Activated B cell treated with CpG ODN at 0.5 μM for 24 hours (primary cell): ENCODE data around the gene DAD1. TPM values are rescaled to one million over a fixed set of nuclear protein-coding genes. Genes with fewer than 3 reads are reported as not detected.

Experiments used
- ATAC-seq: fragments of 200-7000 bp; cut with Tn5 transposase; one replicate; pipeline ENCODE4 v1.10.0; 2021; ENCODE audit warnings: low read depth, mild to moderate bottlenecking, moderate library complexity
- CTCF ChIA-PET: fragments of 350-600 bp; sonication (Branson Sonifier 250); formaldehyde crosslinking; loops from one replicate; lab custom pipeline; 2021; ENCODE audit warnings: antibody characterized with exemption; lab: Charles Lee
- POLR2A ChIA-PET: fragments of 350-600 bp; sonication (Branson Sonifier 250); formaldehyde crosslinking; loops from one replicate; lab custom pipeline; 2021; ENCODE audit warnings: antibody characterized with exemption; lab: Charles Lee
- DNase-seq: peaks from one replicate; pipeline ENCODE4 v3.0.0; 2022
- H3K27ac Mint-ChIP-seq: one replicate; pipeline ENCODE4 v1.8.0; 2020; ENCODE audit warnings: mixed read lengths
- H3K27me3 Mint-ChIP-seq: one replicate; pipeline ENCODE4 v1.8.0; 2021; ENCODE audit warnings: mixed read lengths
- H3K36me3 Mint-ChIP-seq: one replicate; pipeline ENCODE4 v1.8.0; 2021; ENCODE audit warnings: low read depth, mixed read lengths
- H3K4me1 Mint-ChIP-seq: one replicate; pipeline ENCODE4 v1.8.0; 2021; ENCODE audit warnings: mixed read lengths
- H3K4me3 Mint-ChIP-seq: one replicate; pipeline ENCODE4 v1.8.0; 2020; ENCODE audit warnings: mild to moderate bottlenecking, mixed read lengths
- H3K9me3 Mint-ChIP-seq: one replicate; pipeline ENCODE4 v1.8.0; 2020; ENCODE audit warnings: mixed read lengths
- CTCF ChIP-seq: fragments of 200-600 bp; IDR thresholded peaks from one replicate; pipeline ENCODE4 v1.8.0; 2022; ENCODE audit warnings: antibody characterized with exemption, mild to moderate bottlenecking
- intact Hi-C: fragments of 100-400 bp; cut with micrococcal nuclease; formaldehyde crosslinking; loops from one replicate; pipeline ENCODE4 v1.15.1; 2024
- total RNA-seq: library from RNA; stranded (reverse); gene quantifications from 2 replicates; pipeline ENCODE4 v1.2.3, GENCODE V29; 2022

DAD1 gene
- total RNA-seq, 1 donor from 2014 or later: 123 TPM

GRCh38 chr14:22597265-22597664, 8.2 kb upstream of the DAD1 start:
- no peak for DNase-seq

GRCh38 chr14:22596354-22596879, 7.4 kb upstream of the DAD1 start:
- ATAC-seq (no peak), DNase-seq (no peak)
- ChIA-PET CTCF (no interaction called here), POLR2A (interaction anchor here (0.6 to 1.1 kb wide), 2 partner anchors 210 to 292 kb away, joined by 3 to 5 read pairs; no protein-coding TSS in a partner anchor)
- Mint-ChIP-seq H3K9me3 (no peaks in the 10 kb centered on the region), H3K27ac (no peak overlapping the region), H3K36me3 (peaks cover 7% of the 10 kb centered on the region), H3K27me3 (peaks cover 2% of the 10 kb centered on the region), H3K4me1 (peaks cover 28% of the 10 kb centered on the region), H3K4me3 (peak overlapping the region; percentile 11)
- no peak for TF ChIP-seq CTCF
- intact Hi-C loops: no loop called here

More at GRCh38 chr14:22597265-22597664, 8.2 kb upstream of the DAD1 start:
- Mint-ChIP-seq H3K27ac (no peak overlapping the region), H3K36me3 (peaks cover 13% of the 10 kb centered on the region), H3K27me3 (peaks cover 2% of the 10 kb centered on the region), H3K9me3 (no peaks in the 10 kb centered on the region), H3K4me3 (peak overlapping the region; percentile 95), H3K4me1 (peaks cover 28% of the 10 kb centered on the region)
- POLR2A ChIA-PET: interaction anchor here (0.9 to 2.1 kb wide), 4 partner anchors 8 to 291 kb away, joined by 4 to 40 read pairs (median 6); partner anchors contain the start of gene DAD1
- intact Hi-C loops: no loop called here
- CTCF ChIA-PET: interaction anchor here (2.1 kb wide), 1 partner anchor 8 kb away, joined by 14 read pairs; the partner anchor contains the start of gene DAD1
- TF ChIP-seq CTCF: no peak
- no peak for ATAC-seq

- DNase-seq: no peak
- TF ChIP-seq CTCF: no peak
- ATAC-seq: no peak
- Mint-ChIP-seq H3K9me3 (no peaks in the 10 kb centered on the region), H3K27ac (no peak overlapping the region), H3K27me3 (peaks cover 2% of the 10 kb centered on the region), H3K4me3 (no peak overlapping the region), H3K4me1 (peaks cover 27% of the 10 kb centered on the region), H3K36me3 (peaks cover 9% of the 10 kb centered on the region)
- ChIA-PET CTCF (no interaction called here), POLR2A (no interaction called here)
- intact Hi-C loops: loop anchor here (5.0 kb wide), 1 partner anchor 58 kb away; no protein-coding TSS in a partner anchor
Measured at GRCh38 chr14:22594156-22594716, 5.2 kb upstream of the DAD1 start.

GRCh38 chr14:22593601-22594000, 4.6 kb upstream of the DAD1 start:
- H3K4me1 Mint-ChIP-seq: peaks cover 27% of the 10 kb centered on the region
- ChIA-PET POLR2A (no interaction called here), CTCF (no interaction called here)
- H3K9me3 Mint-ChIP-seq: no peaks in the 10 kb centered on the region
- no peak for TF ChIP-seq CTCF
- H3K36me3 Mint-ChIP-seq: peaks cover 14% of the 10 kb centered on the region
- DNase-seq (no peak), ATAC-seq (no peak)
- intact Hi-C loops: loop anchor here (5.0 kb wide), 1 partner anchor 59 kb away; no protein-coding TSS in a partner anchor
- peaks cover 2% of the 10 kb centered on the region for H3K27me3 Mint-ChIP-seq
- no peak overlapping the region for H3K27ac Mint-ChIP-seq
- no peak overlapping the region for H3K4me3 Mint-ChIP-seq

- Mint-ChIP-seq H3K27ac (no peak overlapping the region), H3K9me3 (no peaks in the 10 kb centered on the region), H3K27me3 (peaks cover 2% of the 10 kb centered on the region), H3K4me3 (no peak overlapping the region), H3K4me1 (peaks cover 27% of the 10 kb centered on the region), H3K36me3 (peaks cover 14% of the 10 kb centered on the region)
- CTCF ChIA-PET: interaction anchor here (5.0 kb wide), 1 partner anchor 22 kb away, joined by 41 read pairs; no protein-coding TSS in a partner anchor
- TF ChIP-seq CTCF: no peak
- no peak for ATAC-seq
- POLR2A ChIA-PET: no interaction called here
- no peak for DNase-seq
- intact Hi-C loops: loop anchor here (5.0 kb wide), 1 partner anchor 59 kb away; no protein-coding TSS in a partner anchor
Measured at GRCh38 chr14:22593189-22593588, 4.2 kb upstream of the DAD1 start.
